ENCODE data around the gene HSBP1L1.

HSBP1L1 gene

GRCh38 chr18:79964330-79965118 is at the start of gene HSBP1L1:
Gene HSBP1L1 (plus strand): TSS chr18:79964643. CDS start chr18:79964736, 93 bp downstream.
- no peak for DNase-seq (ENCODE audit: low read depth)

DNA sequence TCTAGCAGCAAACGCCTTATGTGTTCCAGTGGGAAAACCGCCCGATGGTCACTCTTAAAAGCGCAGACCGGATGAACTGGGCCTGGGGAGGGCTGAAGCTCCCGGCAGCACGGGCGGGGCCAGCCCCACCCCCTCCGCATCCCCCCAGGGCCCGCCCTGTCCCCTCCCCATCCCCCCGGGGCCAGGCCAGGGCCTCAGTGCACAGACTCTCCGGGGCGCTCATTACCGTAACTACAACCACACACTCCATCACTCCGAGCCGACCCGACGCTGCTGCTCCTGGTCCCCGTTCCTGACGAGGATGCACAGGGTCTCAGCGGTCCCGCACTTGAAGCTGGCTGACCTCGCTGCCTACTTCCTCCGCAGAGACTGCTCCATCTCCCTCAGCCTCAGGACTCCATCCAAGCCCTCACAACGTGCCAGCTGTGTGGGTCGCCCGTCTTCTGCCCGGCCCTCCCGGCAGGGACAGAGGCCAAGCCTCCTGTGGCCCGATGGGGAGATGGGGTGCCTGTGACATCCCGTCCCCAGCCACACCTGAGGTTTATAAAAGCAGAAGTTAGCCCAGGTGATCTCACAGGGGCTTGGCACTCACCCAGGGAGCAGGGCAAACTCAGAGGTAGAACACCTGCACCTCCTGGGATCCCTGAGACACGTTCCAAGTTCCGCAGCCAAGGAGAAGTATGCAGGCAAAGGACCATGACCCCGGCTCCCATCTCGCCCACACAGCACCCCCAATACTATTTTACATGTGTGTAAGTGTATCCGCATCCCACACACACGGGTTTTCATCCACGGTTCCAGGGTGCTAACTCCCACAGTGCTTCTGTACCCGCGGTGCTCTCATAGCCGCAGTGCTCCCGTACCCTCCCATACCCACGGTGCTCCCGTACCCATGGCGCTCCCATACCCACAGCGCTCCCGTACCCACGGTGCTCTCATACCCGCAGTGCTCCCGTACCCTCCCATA is 49.0 kb upstream of the HSBP1L1 start:
- no peak for DNase-seq (ENCODE audit: low read depth)

GRCh38 chr18:79916128-79916494 is 48.3 kb upstream of the HSBP1L1 start:
- DNase-seq (ENCODE audit: low read depth), result no peak

GRCh38 chr18:79916546-79917168 is 47.8 kb upstream of the HSBP1L1 start:
- no peak for DNase-seq (ENCODE audit: low read depth)

- no peak for DNase-seq (ENCODE audit: low read depth)
Observed at GRCh38 chr18:79917169-79917852, 47.1 kb upstream of the HSBP1L1 start.

GRCh38 chr18:79917853-79918614 is 46.4 kb upstream of the HSBP1L1 start:
- no peak for DNase-seq (ENCODE audit: low read depth)

DNA sequence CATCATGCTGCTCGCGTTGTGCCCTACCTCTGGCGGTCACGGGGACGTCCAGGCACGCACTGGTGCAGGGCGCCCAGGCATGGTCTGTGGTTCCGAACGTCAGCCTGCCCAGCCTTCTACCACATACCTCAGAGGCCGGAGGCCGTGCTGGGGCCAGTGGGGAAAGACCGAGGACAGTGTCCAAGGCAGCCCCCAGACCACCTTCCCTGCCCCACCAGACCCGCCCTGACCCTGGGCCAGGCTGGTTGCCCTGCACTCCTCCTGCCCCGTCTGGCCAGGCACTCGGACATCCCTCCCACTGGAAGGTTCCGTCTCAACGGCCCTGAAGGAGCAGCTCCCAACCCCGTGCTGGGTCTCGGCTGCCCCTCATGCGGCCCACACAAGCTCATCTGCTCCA is 45.8 kb upstream of the HSBP1L1 start:
- no peak for DNase-seq (ENCODE audit: low read depth)

DNA sequence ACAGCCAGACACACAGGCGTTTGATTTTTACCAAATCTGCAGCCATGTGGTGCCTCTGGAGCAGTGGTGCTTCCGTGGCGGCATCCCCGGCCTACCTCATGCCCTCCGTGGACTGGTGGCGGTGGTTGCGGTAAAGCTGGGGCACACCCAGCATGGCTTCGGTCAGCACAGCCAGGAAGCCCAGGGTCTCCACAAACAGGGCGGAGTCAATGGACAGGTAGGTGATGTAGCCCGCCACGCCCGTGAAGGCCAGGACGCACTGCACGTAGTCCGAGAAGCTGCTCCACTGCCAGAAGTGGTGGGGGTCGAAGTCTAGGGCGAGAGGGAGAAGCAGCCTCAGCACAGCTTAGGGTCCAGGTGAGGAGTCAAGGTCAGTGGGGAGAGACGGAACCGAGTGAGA is 45.4 kb upstream of the HSBP1L1 start:
- DNase-seq (ENCODE audit: low read depth), result no peak

GRCh38 chr18:79921984-79922965 is 42.2 kb upstream of the HSBP1L1 start:
- no peak for DNase-seq (ENCODE audit: low read depth)

DNA sequence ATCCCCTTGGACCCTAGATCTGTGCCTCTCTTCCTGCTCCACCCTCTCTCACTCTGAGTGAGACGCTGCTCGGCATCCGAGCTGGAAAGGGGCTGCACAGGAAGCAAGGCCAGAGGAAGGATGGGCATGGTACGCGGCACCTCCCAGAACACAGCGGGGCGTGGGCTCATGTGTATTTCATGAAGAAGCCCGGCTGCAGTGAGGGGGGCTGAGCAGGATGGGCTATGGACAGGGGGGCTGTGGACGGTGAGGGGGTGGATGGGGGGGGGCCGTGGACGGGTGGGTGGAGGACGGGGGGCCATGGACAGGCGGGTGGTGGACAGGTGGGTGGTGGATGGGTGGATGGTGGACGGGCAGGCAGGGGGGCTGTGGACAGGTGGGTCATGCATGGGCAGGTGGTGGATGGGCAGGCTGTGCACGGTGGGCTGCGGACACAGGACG is 41.5 kb upstream of the HSBP1L1 start:
- DNase-seq (ENCODE audit: low read depth), result no peak

DNA sequence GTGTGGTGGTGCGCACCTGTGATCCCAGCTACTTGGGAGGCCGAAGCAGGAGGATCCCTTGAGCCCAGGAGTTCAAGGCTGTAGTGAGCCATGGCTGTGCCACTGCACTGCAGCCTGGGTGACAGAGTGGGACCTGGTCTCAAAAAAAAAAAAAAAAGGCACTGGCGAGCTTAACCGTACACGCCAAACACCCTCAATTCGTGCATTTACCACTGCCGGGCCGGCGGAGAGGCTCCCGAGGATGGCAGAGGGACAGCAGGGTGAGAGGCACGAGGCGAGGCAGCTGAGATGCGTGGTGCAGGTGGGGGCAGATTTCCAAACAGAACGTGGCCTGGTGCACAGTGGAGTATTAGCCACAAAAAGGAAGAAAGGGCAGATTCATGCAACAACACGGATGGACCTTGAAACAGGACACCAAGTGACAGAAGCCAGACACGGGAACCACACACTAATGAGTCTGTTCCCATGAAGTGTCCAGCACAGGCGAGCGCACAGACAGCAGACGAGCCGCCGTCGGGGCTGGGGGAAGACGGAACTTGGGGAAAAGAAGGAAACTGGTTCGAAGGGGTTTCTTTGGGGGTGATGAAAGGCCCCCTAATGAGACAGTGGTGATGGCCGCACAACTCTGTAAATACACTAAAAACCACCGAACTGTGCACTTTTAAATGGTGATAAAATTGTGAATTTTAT is 40.4 kb upstream of the HSBP1L1 start:
- DNase-seq (ENCODE audit: low read depth), result no peak

DNA sequence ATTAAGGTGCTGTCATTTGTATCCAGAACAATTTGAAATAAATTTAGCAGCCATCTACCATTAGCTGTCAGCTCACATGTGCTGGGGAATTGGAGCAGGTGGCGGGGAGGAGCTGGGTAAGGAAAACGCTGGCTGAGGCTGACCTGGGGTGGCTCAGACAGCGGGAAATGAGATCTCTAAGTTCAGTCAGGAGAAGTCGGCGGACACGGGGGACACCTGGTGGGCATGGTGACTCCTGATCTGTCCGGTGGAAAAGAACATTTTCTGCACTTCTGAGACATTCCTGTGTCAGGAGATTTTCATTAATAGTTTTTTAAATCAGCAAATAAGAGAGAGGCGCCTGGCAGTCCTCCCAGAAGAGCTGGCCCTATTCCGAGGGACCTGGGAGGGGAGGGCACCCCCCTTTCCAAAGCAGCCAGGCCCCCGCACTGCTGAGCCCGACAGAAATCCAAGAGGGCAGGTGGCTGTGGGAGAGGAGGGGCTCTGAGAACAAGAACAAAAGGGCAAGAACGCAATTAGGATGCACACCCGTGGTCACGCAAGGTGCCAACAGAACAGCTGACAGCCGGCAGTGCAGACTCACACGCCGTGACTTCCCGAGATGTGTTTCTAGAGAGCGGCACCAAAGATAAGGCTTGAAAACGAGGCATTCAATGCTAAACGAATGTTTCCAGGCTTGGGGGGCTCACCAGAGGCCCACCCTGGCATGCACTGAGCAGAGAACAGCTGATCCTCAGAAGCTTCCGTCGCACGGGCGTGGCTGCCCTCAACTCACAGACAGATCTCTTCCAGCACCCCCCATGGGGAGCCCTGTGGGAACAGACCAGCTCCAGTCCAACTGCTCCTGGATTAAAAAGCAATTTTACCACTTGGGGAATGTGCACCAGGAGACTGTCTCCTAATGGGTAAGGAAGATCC is 39.4 kb upstream of the HSBP1L1 start:
- DNase-seq (ENCODE audit: low read depth), result no peak

DNA sequence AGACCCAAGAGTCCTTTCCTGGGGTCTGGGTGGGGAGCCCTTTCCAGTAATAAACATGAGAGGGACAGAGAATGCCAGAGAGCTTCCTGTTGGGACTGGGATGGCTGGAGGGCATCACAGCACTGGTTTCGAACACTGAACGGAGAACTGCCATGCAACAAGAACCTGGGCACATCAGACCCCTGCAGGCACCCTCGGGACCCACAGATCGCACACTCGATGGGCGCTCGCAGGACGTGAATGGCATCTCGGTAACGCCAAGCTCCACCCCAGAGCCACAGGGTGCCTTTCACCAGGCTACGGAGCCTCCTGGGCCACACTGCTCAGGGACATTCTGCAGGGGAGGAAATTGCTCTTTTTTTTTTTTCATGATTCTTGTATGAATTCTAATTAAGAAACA is 38.1 kb upstream of the HSBP1L1 start:
- no peak for DNase-seq (ENCODE audit: low read depth)

DNA sequence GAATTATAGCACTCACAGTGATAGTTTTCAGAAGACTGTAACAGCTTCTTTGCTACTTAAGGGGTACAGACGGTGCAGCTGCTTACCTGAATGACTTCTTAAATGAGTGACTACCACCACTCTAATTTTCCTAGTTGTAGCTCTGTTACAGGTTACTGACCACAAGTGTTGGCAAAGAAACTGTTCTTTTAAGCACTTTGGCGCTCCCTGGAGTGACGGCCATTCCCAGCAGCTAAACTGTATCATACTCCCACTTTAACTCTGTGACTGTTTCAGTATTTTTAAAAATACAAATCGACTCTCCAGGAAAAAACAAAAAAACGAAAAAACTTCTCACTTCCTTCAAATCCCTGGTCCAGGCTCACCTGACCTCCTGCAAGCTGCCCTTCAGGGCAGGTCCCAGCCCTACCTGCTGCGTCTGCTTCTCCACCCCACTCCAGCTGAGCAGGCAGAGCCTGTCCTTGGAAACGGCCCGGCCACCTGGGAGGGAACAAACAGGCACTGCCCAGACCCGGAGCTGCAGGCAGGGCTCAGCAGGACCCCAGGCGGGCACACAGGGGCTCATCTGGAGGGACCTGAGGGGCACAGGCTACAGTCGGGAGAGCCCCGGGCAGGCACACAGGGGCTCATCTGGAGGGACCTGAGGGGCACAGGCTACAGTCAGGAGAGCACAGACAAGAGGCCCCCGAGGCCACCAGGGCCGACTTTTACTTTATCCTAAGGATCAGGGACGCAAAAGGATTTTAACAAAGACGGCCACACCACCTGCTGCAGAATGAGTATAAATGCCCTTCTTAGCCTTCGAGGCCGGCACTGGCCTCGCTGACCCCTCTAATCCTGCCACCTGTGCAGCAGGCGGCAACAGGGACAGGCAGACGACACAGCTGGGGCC is 37.5 kb upstream of the HSBP1L1 start:
- no peak for DNase-seq (ENCODE audit: low read depth)

DNA sequence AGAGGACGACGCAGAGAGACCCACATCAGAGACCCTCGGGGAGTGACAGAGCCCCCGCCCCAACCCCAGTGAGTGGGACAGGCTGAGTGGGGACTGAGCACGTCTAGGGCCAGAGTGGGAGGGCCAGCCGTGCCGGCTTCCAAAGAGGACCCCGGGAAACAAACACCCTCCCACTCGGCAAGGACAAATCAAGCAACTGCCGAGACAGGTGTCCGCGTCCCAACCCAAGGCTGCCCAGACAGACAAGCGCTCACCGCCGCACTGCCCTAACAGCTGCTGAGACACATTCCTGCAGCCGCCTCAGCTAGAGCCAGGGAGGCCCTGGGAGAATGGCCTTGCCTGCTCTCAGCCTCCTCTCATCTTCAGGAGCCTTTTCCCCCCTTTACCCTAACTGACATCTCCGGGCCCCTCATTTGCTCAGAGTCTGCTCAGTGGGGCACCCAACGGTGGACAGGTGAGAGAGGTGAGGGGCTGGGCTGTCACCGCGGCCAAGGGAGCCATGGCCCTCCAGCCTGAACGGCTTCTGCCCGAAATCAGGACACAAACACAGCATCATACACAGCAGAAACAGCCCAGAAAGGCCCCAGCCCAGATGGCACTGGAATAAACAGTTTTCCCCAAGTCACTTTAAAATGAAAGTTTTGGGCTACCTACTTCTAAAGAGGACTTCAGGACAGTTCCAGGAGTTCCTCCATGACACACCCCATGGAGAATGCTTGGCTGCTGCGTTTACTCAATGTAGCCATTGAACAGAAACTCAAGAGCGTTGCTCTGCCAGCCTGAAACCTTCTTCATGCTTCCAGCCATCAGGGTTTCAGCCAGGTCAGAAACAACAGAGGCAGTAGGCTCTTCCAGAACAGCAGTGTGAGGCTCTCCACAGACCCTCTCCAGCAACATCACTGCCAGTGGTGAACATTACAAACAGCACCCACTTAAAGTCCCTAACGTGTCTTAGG is 36.6 kb upstream of the HSBP1L1 start:
- DNase-seq (ENCODE audit: low read depth), result no peak

DNA sequence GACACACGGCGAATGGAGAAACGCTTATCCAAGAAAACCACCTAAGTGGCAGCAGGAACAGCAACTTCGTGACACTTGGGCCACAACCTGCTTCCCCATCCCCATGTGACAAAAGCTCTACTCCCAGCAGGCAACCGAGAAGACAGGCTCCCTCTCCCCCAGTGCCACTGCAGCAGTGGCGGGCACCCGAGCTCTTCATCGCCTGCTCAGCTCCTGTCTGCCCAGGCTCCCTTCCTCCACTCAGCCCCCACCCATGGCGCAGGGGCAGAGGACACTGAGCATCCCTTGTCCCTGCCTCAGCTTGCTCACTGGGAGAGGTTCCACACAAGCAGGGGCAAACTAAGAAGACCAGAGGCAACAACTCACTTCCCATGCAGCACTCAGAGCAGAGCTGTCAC is 35.9 kb upstream of the HSBP1L1 start:
- DNase-seq (ENCODE audit: low read depth), result no peak
